ENCODE measurements around the gene MYBBP1A.

GRCh38 chr17:4560837-4561256, 5.7 kb upstream of the MYBBP1A start:
- no peak for TF ChIP-seq POLR2AphosphoS5 (IDR thresholded peaks at IDR 0.05; ENCODE audit: low read depth, low read length)
- no peak for TF ChIP-seq POLR2A (IDR thresholded peaks at IDR 0.05; ENCODE audit: low read depth, low read length)
- TF ChIP-seq TAF1 (IDR thresholded peaks at IDR 0.05; ENCODE audit: low read depth, low read length): no peak
- TF ChIP-seq POU2F2 (IDR thresholded peaks at IDR 0.05; ENCODE audit: low read depth, low read length): no peak
- TF ChIP-seq SPI1 (IDR thresholded peaks at IDR 0.05; ENCODE audit: low read depth, low read length): no peak
- no peak for TF ChIP-seq PAX5 (IDR thresholded peaks at IDR 0.05; ENCODE audit: insufficient read depth, low read length, severe bottlenecking)
